GM23338 (cell line): ENCODE measurements around the gene AKAP17A.

Source experiments
- EZH2 ChIP-seq: fragments of 200-600 bp; sonication (generic); IDR thresholded peaks from one replicate; pipeline ENCODE4 v1.8.0; 2017; ENCODE audit warnings: antibody characterized with exemption, mild to moderate bottlenecking, low read depth; ENCODE audit not compliant: unreplicated experiment
- EZH2phosphoT487 ChIP-seq: fragments of 200-600 bp; sonication (generic); IDR thresholded peaks from one replicate; pipeline ENCODE4 v1.8.1; 2018; ENCODE audit warnings: antibody characterized with exemption; ENCODE audit not compliant: unreplicated experiment
- NANOG ChIP-seq: IDR thresholded peaks from 2 replicates; pipeline ENCODE4 v1.6.1; 2016; ENCODE audit warnings: antibody characterized with exemption, borderline replicate concordance
- POLR2AphosphoS5 ChIP-seq: IDR thresholded peaks from 2 replicates; pipeline ENCODE4 v1.6.1; 2016; ENCODE audit warnings: antibody characterized with exemption, low read depth
- TF ChIP-seq, protein P1 (sequence below), 2 experiments: fragments of 200-600 bp in 1 of 2; sonication (generic) in 1 of 2; conservative IDR thresholded peaks; 2 replicates each; pipeline versions ENCODE4 v1.5.1 to v1.6.1; 2016 to 2017; ENCODE audit warnings: antibody characterized with exemption in 2 of 2, low read depth in 2 of 2, mild to moderate bottlenecking in 2 of 2, moderate library complexity in 1 of 2
- TF ChIP-seq, protein P2 (sequence below): IDR thresholded peaks from 2 replicates; pipeline ENCODE4 v1.6.1; 2016; ENCODE audit warnings: antibody characterized with exemption
- TF ChIP-seq, protein P3 (sequence below): IDR thresholded peaks from one replicate; pipeline ENCODE4 v1.6.1; 2018; ENCODE audit warnings: antibody characterized with exemption; ENCODE audit not compliant: unreplicated experiment

DNA sequence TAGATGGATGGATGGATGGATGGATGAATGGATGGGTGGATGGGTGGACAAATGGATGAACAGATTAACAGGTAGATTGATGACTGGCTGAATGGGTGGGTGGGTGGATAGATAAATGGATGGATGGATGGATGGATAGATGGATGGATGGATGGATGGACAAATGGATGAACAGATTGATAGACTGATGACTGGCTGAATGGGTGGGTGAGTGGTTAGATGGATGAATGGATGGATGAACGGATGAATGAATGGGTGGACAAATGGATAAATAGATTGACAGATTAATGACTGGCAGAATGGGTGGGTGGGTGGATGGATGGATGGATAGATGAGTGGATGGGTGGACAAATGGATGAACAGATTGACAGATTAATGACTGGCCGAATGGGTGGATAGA, 13.6 kb upstream of the AKAP17A start:
- TF ChIP-seq EZH2 (no peak), EZH2phosphoT487 (no peak), POLR2AphosphoS5 (no peak), NANOG (no peak)
- TF ChIP-seq, protein P1, sequence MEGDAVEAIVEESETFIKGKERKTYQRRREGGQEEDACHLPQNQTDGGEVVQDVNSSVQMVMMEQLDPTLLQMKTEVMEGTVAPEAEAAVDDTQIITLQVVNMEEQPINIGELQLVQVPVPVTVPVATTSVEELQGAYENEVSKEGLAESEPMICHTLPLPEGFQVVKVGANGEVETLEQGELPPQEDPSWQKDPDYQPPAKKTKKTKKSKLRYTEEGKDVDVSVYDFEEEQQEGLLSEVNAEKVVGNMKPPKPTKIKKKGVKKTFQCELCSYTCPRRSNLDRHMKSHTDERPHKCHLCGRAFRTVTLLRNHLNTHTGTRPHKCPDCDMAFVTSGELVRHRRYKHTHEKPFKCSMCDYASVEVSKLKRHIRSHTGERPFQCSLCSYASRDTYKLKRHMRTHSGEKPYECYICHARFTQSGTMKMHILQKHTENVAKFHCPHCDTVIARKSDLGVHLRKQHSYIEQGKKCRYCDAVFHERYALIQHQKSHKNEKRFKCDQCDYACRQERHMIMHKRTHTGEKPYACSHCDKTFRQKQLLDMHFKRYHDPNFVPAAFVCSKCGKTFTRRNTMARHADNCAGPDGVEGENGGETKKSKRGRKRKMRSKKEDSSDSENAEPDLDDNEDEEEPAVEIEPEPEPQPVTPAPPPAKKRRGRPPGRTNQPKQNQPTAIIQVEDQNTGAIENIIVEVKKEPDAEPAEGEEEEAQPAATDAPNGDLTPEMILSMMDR (conservative IDR thresholded peaks at IDR 0.05; ENCODE audit: low read depth in 2 of 2), result no peak
- TF ChIP-seq, protein P2, sequence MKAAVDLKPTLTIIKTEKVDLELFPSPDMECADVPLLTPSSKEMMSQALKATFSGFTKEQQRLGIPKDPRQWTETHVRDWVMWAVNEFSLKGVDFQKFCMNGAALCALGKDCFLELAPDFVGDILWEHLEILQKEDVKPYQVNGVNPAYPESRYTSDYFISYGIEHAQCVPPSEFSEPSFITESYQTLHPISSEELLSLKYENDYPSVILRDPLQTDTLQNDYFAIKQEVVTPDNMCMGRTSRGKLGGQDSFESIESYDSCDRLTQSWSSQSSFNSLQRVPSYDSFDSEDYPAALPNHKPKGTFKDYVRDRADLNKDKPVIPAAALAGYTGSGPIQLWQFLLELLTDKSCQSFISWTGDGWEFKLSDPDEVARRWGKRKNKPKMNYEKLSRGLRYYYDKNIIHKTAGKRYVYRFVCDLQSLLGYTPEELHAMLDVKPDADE, result no peak
- TF ChIP-seq, protein P3, sequence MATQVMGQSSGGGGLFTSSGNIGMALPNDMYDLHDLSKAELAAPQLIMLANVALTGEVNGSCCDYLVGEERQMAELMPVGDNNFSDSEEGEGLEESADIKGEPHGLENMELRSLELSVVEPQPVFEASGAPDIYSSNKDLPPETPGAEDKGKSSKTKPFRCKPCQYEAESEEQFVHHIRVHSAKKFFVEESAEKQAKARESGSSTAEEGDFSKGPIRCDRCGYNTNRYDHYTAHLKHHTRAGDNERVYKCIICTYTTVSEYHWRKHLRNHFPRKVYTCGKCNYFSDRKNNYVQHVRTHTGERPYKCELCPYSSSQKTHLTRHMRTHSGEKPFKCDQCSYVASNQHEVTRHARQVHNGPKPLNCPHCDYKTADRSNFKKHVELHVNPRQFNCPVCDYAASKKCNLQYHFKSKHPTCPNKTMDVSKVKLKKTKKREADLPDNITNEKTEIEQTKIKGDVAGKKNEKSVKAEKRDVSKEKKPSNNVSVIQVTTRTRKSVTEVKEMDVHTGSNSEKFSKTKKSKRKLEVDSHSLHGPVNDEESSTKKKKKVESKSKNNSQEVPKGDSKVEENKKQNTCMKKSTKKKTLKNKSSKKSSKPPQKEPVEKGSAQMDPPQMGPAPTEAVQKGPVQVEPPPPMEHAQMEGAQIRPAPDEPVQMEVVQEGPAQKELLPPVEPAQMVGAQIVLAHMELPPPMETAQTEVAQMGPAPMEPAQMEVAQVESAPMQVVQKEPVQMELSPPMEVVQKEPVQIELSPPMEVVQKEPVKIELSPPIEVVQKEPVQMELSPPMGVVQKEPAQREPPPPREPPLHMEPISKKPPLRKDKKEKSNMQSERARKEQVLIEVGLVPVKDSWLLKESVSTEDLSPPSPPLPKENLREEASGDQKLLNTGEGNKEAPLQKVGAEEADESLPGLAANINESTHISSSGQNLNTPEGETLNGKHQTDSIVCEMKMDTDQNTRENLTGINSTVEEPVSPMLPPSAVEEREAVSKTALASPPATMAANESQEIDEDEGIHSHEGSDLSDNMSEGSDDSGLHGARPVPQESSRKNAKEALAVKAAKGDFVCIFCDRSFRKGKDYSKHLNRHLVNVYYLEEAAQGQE, result no peak
